C4-2B (cell line): ENCODE data around the gene RPS27L.

Experiments
- ZFX ChIP-seq: fragments of 450-650 bp; IDR thresholded peaks from 2 replicates; pipeline ENCODE4 v1.6.1; 2017
- TF ChIP-seq, protein P1 (sequence below): fragments of 450-650 bp; conservative IDR thresholded peaks from 2 replicates; pipeline ENCODE4 v1.5.1; 2017; ENCODE audit warnings: mild to moderate bottlenecking

- TF ChIP-seq, protein P1, sequence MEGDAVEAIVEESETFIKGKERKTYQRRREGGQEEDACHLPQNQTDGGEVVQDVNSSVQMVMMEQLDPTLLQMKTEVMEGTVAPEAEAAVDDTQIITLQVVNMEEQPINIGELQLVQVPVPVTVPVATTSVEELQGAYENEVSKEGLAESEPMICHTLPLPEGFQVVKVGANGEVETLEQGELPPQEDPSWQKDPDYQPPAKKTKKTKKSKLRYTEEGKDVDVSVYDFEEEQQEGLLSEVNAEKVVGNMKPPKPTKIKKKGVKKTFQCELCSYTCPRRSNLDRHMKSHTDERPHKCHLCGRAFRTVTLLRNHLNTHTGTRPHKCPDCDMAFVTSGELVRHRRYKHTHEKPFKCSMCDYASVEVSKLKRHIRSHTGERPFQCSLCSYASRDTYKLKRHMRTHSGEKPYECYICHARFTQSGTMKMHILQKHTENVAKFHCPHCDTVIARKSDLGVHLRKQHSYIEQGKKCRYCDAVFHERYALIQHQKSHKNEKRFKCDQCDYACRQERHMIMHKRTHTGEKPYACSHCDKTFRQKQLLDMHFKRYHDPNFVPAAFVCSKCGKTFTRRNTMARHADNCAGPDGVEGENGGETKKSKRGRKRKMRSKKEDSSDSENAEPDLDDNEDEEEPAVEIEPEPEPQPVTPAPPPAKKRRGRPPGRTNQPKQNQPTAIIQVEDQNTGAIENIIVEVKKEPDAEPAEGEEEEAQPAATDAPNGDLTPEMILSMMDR = no peak
- TF ChIP-seq ZFX = no peak
These were observed 19.0 kb upstream of the RPS27L start for GRCh38 chr15:63176302-63176701.
